Smooth muscle cell (in vitro differentiated cells): ENCODE results near the gene PDLIM5. TPM values are rescaled to one million over a fixed set of nuclear protein-coding genes. Genes with fewer than 3 reads are reported as not detected.

Experiments used
- DNase-seq: peaks from one replicate; lab custom pipeline; 2025; ENCODE audit not compliant: unreplicated experiment; lab: John Stamatoyannopoulos, UW
- H2AFZ ChIP-seq: fragments of 200-600 bp; sonication (generic); 2 replicates; pipeline ENCODE4 v1.6.0; 2016; ENCODE audit warnings: antibody characterized with exemption, low read depth, mild to moderate bottlenecking
- H3F3A ChIP-seq: fragments of 200-600 bp; sonication (generic); 2 replicates; pipeline ENCODE4 v1.6.0; 2017; ENCODE audit warnings: antibody characterized with exemption, low read depth
- H3K27ac ChIP-seq: fragments of 200-600 bp; sonication (generic); 2 replicates; pipeline ENCODE4 v1.5.1; 2016; ENCODE audit warnings: low read depth, mild to moderate bottlenecking
- H3K27me3 ChIP-seq: fragments of 200-600 bp; sonication (generic); 2 replicates; pipeline ENCODE4 v1.6.1; 2016; ENCODE audit warnings: low read depth, mild to moderate bottlenecking
- H3K36me3 ChIP-seq: fragments of 200-600 bp; sonication (generic); 2 replicates; pipeline ENCODE4 v1.5.1; 2016; ENCODE audit warnings: low read depth
- H3K4me1 ChIP-seq: fragments of 200-600 bp; sonication (generic); 2 replicates; pipeline ENCODE4 v1.5.1; 2016; ENCODE audit warnings: low read depth
- H3K4me2 ChIP-seq: fragments of 200-600 bp; sonication (generic); 2 replicates; pipeline ENCODE4 v1.6.0; 2016; ENCODE audit warnings: mild to moderate bottlenecking
- H3K4me3 ChIP-seq: fragments of 200-600 bp; sonication (generic); 2 replicates; pipeline ENCODE4 v1.5.1; 2016; ENCODE audit warnings: mild to moderate bottlenecking
- H3K79me2 ChIP-seq: fragments of 200-600 bp; sonication (generic); 2 replicates; pipeline ENCODE4 v1.6.0; 2016; ENCODE audit warnings: low read depth, mild to moderate bottlenecking
- H3K9ac ChIP-seq: fragments of 200-600 bp; sonication (generic); 2 replicates; pipeline ENCODE4 v1.6.0; 2016; ENCODE audit warnings: low read depth
- H3K9me3 ChIP-seq: fragments of 200-600 bp; sonication (generic); replicated peaks from 2 replicates; pipeline ENCODE4 v1.5.1; 2016; ENCODE audit warnings: low read depth
- H4K20me1 ChIP-seq: fragments of 200-600 bp; sonication (generic); 2 replicates; pipeline ENCODE4 v1.6.0; 2016; ENCODE audit warnings: low read depth
- CTCF ChIP-seq: fragments of 200-600 bp; sonication (generic); IDR thresholded peaks from 2 replicates; pipeline ENCODE4 v1.5.1; 2017; ENCODE audit warnings: borderline replicate concordance, mild to moderate bottlenecking, antibody characterized with exemption; ENCODE audit not compliant: insufficient read depth, poor library complexity, severe bottlenecking
- WGBS: methylation state at CpG from one replicate; pipeline ENCODE4 v1.1.7; 2016; ENCODE audit warnings: low lambda C conversion rate; 5-methylcytosine and 5-hydroxymethylcytosine counted together
- polyA plus RNA-seq: library from polyadenylated mRNA; unstranded; fragments of >200 nt; fragmentation: Nextera tagmentation; extraction: Ambion mirVana; gene quantifications from 2 replicates; pipeline ENCODE4 v1.2.1, GENCODE V29; 2016
- total RNA-seq: library from RNA; depleted of rRNA; stranded (reverse); fragments of >200 nt; gene quantifications from 2 replicates; pipeline ENCODE4 v1.2.3, GENCODE V29; 2014

PDLIM5 gene
- total and polyA plus RNA-seq, 2 experiments from 2014 or later, result 129 to 150 TPM

DNA sequence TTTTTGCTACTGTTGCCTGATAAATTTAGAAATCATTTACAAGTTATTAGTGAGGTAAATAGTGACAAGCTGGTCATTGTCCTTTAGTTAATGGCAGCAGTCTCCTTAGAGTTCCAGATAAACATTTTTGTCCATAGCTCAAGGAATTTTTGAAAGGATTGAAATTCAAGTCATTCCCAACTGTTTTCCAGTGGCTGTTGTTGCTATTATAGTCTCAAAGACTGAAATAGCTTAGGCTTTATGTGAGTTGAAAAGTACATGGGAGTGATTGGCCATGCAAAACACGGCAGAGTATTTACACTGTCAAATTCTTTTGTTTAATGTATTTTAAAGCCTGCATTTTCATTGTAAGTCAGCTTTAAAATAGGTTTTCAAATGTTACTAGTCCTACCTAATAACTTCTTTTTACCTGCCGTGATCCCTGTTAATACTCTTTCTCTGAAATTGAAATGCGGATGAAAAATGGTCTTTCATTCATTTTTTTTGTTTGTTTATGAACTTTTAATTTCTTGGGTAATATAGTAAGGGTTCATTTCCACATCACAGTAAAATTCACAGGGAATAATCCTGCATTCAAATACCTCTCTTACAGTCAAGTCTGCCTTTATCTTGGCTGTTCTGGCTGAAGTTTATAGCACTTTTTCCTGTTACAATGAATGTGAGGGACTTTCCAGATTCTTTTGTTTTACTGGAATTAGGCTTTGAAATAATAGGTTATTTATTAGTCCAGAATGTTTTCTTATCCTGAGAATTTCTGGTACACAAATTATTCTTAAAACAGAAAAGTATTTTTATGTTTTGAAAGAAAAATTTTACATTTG lies 85.1 kb downstream of the PDLIM5 start:
- peak overlapping the region; percentile 4 for H3K9ac ChIP-seq
- TF ChIP-seq CTCF, result no peak
- H3K4me1 ChIP-seq, result peaks cover 45% of the 10 kb centered on the region
- 52% methylated on average over 3 of the region's 3 CpGs for WGBS
- no peaks in the 10 kb centered on the region for H3K9me3 ChIP-seq
- H3K36me3 ChIP-seq, result no peaks in the 10 kb centered on the region
- no peaks in the 10 kb centered on the region for H3K27me3 ChIP-seq
- H3K4me3 ChIP-seq, result no peak overlapping the region
- no peak overlapping the region for H2AFZ ChIP-seq
- peak overlapping the region; percentile 83 for H3K27ac ChIP-seq
- no peak for DNase-seq
- H3K4me2 ChIP-seq, result peak overlapping the region; percentile 71
- peaks cover 3% of the 10 kb centered on the region for H4K20me1 ChIP-seq
- peaks cover 91% of the 10 kb centered on the region for H3K79me2 ChIP-seq
- H3F3A ChIP-seq, result peaks cover 32% of the 10 kb centered on the region

GRCh38 chr4:94537921-94538628 lies 86.3 kb downstream of the PDLIM5 start:
- Histone ChIP-seq H3F3A (peaks cover 28% of the 10 kb centered on the region), H3K36me3 (no peaks in the 10 kb centered on the region), H2AFZ (no peak overlapping the region), H4K20me1 (no peaks in the 10 kb centered on the region), H3K79me2 (peaks cover 94% of the 10 kb centered on the region), H3K4me1 (peaks cover 45% of the 10 kb centered on the region), H3K9ac (peak overlapping the region; percentile 4), H3K9me3 (no peaks in the 10 kb centered on the region), H3K4me3 (no peak overlapping the region), H3K27ac (peak overlapping the region; percentile 83), H3K4me2 (peak overlapping the region; percentile 71), H3K27me3 (no peaks in the 10 kb centered on the region)
- TF ChIP-seq CTCF, result no peak
- 75% methylated on average over 3 of the region's 3 CpGs for WGBS
- DNase-seq, result no peak

GRCh38 chr4:94540476-94540875 lies 88.7 kb downstream of the PDLIM5 start:
- Histone ChIP-seq H3K27me3 (no peaks in the 10 kb centered on the region), H3K4me1 (peaks cover 41% of the 10 kb centered on the region), H3K27ac (peak overlapping the region; percentile 78), H3K79me2 (peaks cover 94% of the 10 kb centered on the region), H3K4me2 (peak overlapping the region; percentile 35), H3K9me3 (no peaks in the 10 kb centered on the region), H3K9ac (no peak overlapping the region), H4K20me1 (no peaks in the 10 kb centered on the region), H3K36me3 (no peaks in the 10 kb centered on the region), H3F3A (peaks cover 23% of the 10 kb centered on the region), H3K4me3 (no peak overlapping the region), H2AFZ (no peak overlapping the region)
- WGBS, result 88% methylated on average over 1 of the region's 1 CpG
- TF ChIP-seq CTCF, result no peak
- no peak for DNase-seq
